ENCODE measurements around the gene SF3B6. TPM values are rescaled to one million over a fixed set of nuclear protein-coding genes. Genes with fewer than 3 reads are reported as not detected.

SF3B6 gene
- polyA plus RNA-seq, 3 donors = 67.6 to 172 (median 146) TPM

- Histone ChIP-seq H4K20me1 (ENCODE audit: insufficient read depth, low read length) (no peaks in the 10 kb centered on the region), H3K4me2 (replicated peaks; ENCODE audit: extremely low read depth, low read length, poor library complexity, severe bottlenecking) (no peak overlapping the region), H3K36me3 (replicated peaks in 1 of 2; ENCODE audit: control insufficient read depth in 1 of 2, insufficient read depth in 2 of 2, low read length in 2 of 2) (peaks cover 0 to 4% of the 10 kb centered on the region in 2 donors), H3K79me2 (ENCODE audit: insufficient read depth, low read length) (no peaks in the 10 kb centered on the region), H3K27ac (ENCODE audit: low read depth in 1 of 2, low read length in 2 of 2) (no peak overlapping the region), H3K9me3 (replicated peaks in 1 of 2; ENCODE audit: control insufficient read depth in 1 of 2, insufficient read depth in 1 of 2, low read length in 2 of 2) (no peaks in the 10 kb centered on the region), H3K9ac (ENCODE audit: insufficient read depth, low read length, poor library complexity, severe bottlenecking) (no peak overlapping the region), H3K4me1 (ENCODE audit: control insufficient read depth in 1 of 2, insufficient read depth in 2 of 2, low read length in 2 of 2) (peaks cover 5 to 6% of the 10 kb centered on the region in 2 donors), H2AFZ (ENCODE audit: insufficient read depth, low read depth, low read length, poor library complexity, severe bottlenecking) (no peak overlapping the region), H3K4me3 (replicated peaks in 1 of 3; ENCODE audit: low read depth in 2 of 3, low read length in 3 of 3) (no peak overlapping the region), H3K27me3 (ENCODE audit: control insufficient read depth in 2 of 2, insufficient read depth in 2 of 2, low read length in 2 of 2) (no peaks in the 10 kb centered on the region)
- TF ChIP-seq CTCF (IDR thresholded peaks at IDR 0.05) = no peak
- Mint-ChIP-seq H3K27me3 (ENCODE audit: low read depth in 3 of 3) (no peaks in the 10 kb centered on the region), H3K4me3 (no peak overlapping the region), H3K4me1 (peaks cover 7% of the 10 kb centered on the region), H3K27ac (peak overlapping the region in 1 of 7 donors; percentile 8), H3K9me3 (peaks cover 0 to under 1% (median 0%) of the 10 kb centered on the region in 7 donors), H3K36me3 (peaks cover 9 to 11% of the 10 kb centered on the region in 2 donors)
- WGBS (ENCODE audit: insufficient coverage) = no CpG with 5 or more reads among the region's 1 CpG
- DNase-seq = no peak
- intact Hi-C loops (cut with micrococcal nuclease) = no loop called here
These were observed 41.8 kb upstream of the SF3B6 start for GRCh38 chr2:24117902-24118301.

GRCh38 chr2:24115057-24115456 is 38.9 kb upstream of the SF3B6 start:
- Histone ChIP-seq H4K20me1 (ENCODE audit: insufficient read depth, low read length) (no peaks in the 10 kb centered on the region), H3K9me3 (replicated peaks in 1 of 2; ENCODE audit: control insufficient read depth in 1 of 2, insufficient read depth in 1 of 2, low read length in 2 of 2) (no peaks in the 10 kb centered on the region), H2AFZ (ENCODE audit: insufficient read depth, low read depth, low read length, poor library complexity, severe bottlenecking) (no peak overlapping the region), H3K27me3 (ENCODE audit: control insufficient read depth in 2 of 2, insufficient read depth in 2 of 2, low read length in 2 of 2) (no peaks in the 10 kb centered on the region), H3K27ac (ENCODE audit: low read depth in 1 of 2, low read length in 2 of 2) (no peak overlapping the region), H3K79me2 (ENCODE audit: insufficient read depth, low read length) (no peaks in the 10 kb centered on the region), H3K9ac (ENCODE audit: insufficient read depth, low read length, poor library complexity, severe bottlenecking) (no peak overlapping the region), H3K4me3 (replicated peaks in 1 of 3; ENCODE audit: low read depth in 2 of 3, low read length in 3 of 3) (no peak overlapping the region), H3K4me1 (ENCODE audit: control insufficient read depth in 1 of 2, insufficient read depth in 2 of 2, low read length in 2 of 2) (no peaks in the 10 kb centered on the region), H3K36me3 (replicated peaks in 1 of 2; ENCODE audit: control insufficient read depth in 1 of 2, insufficient read depth in 2 of 2, low read length in 2 of 2) (peaks cover 0 to 4% of the 10 kb centered on the region in 2 donors), H3K4me2 (replicated peaks; ENCODE audit: extremely low read depth, low read length, poor library complexity, severe bottlenecking) (no peak overlapping the region)
- DNase-seq = no peak
- no peaks in the 10 kb centered on the region for H3K27me3 Mint-ChIP-seq (ENCODE audit: low read depth in 3 of 3)
- intact Hi-C loops (cut with micrococcal nuclease) = no loop called here
- TF ChIP-seq CTCF (IDR thresholded peaks at IDR 0.05) = no peak
- H3K9me3 Mint-ChIP-seq = peaks cover 0 to 3% (median 0%) of the 10 kb centered on the region in 7 donors
- no peaks in the 10 kb centered on the region for H3K4me1 Mint-ChIP-seq
- no CpG with 5 or more reads among the region's 2 CpGs for WGBS (ENCODE audit: insufficient coverage)
- H3K4me3 Mint-ChIP-seq = no peak overlapping the region
- H3K36me3 Mint-ChIP-seq = peaks cover 15 to 16% of the 10 kb centered on the region in 2 donors
- H3K27ac Mint-ChIP-seq = no peak overlapping the region
